Head of caudate nucleus (tissue), 42 donors: ENCODE measurements around the gene GPR142.

ENCODE experiments used
- DNase-seq, 42 donors: peaks; one replicate each; pipeline versions ENCODE4 v3.0.0 to v3.0.0-alpha.2; 2020 to 2021; ENCODE audit warnings: mixed read lengths in 7 of 42
- intact Hi-C: fragments of 100-400 bp; cut with DNase I; formaldehyde crosslinking; loops from one replicate; pipeline ENCODE4 v1.15.0; 2022

Gene GPR142

GRCh38 chr17:74408262-74408661 is 41.0 kb downstream of the GPR142 start:
- DNase-seq: no peak
- intact Hi-C loops: no loop called here

GRCh38 chr17:74408815-74409214 is 41.5 kb downstream of the GPR142 start:
- intact Hi-C loops: no loop called here
- DNase-seq: no peak

GRCh38 chr17:74410001-74410443 is 42.7 kb downstream of the GPR142 start:
- no peak for DNase-seq
- intact Hi-C loops: no loop called here

GRCh38 chr17:74412581-74412980 is 45.3 kb downstream of the GPR142 start:
- DNase-seq: no peak
- intact Hi-C loops: no loop called here

- intact Hi-C loops: no loop called here
- DNase-seq: no peak
Measured at GRCh38 chr17:74413491-74413890, 46.2 kb downstream of the GPR142 start.

- intact Hi-C loops: no loop called here
Measured at GRCh38 chr17:74414510-74414909, 47.2 kb downstream of the GPR142 start.

GRCh38 chr17:74415608-74416396 is 48.5 kb downstream of the GPR142 start:
- DNase-seq: no peak
- intact Hi-C loops: no loop called here

More at GRCh38 chr17:74414510-74414909, 47.2 kb downstream of the GPR142 start:
- DNase-seq: no peak

- no peak for DNase-seq
- intact Hi-C loops: no loop called here
Measured at GRCh38 chr17:74417178-74418045, 50.1 kb downstream of the GPR142 start.

- intact Hi-C loops: no loop called here
- no peak for DNase-seq
Measured at GRCh38 chr17:74419928-74420411, 52.7 kb downstream of the GPR142 start.
